Astrocyte (in vitro differentiated cells and primary cell): Measurements from ENCODE around the gene ALMS1. TPM values are rescaled to one million over a fixed set of nuclear protein-coding genes. Genes with fewer than 3 reads are reported as not detected.

Experiments used
- DNase-seq: peaks from one replicate; pipeline ENCODE4 v3.0.0-alpha.2; 2010; ENCODE audit warnings: low read depth
- FAIRE-seq: peaks from 2 replicates; lab custom pipeline; 2011; peaks lifted over from hg19 to GRCh38; lab: Jason Lieb, UNC
- H2AFZ ChIP-seq: 2 replicates; pipeline ENCODE4 v1.6.0; 2012; ENCODE audit warnings: low read depth, low read length, inconsistent platforms
- H3K27ac ChIP-seq: 2 replicates; pipeline ENCODE4 v1.5.1; 2011; ENCODE audit warnings: low read depth, low read length, inconsistent platforms
- H3K27me3 ChIP-seq: 2 replicates; pipeline ENCODE4 v1.6.0; 2011; ENCODE audit warnings: low read length, inconsistent platforms; ENCODE audit not compliant: insufficient read depth
- H3K36me3 ChIP-seq: 2 replicates; pipeline ENCODE4 v1.5.1; 2011; ENCODE audit warnings: low read length, inconsistent platforms; ENCODE audit not compliant: insufficient read depth
- H3K4me1 ChIP-seq: 2 replicates; pipeline ENCODE4 v1.5.1; 2011; ENCODE audit warnings: low read length, inconsistent platforms; ENCODE audit not compliant: insufficient read depth
- H3K4me2 ChIP-seq: 2 replicates; pipeline ENCODE4 v1.6.0; 2012; ENCODE audit warnings: low read length, inconsistent platforms
- H3K4me3 ChIP-seq: 2 replicates; pipeline ENCODE4 v1.5.1; 2011; ENCODE audit warnings: low read depth, mild to moderate bottlenecking, low read length, inconsistent platforms; ENCODE audit not compliant: insufficient read depth
- H3K79me2 ChIP-seq: 2 replicates; pipeline ENCODE4 v1.6.0; 2012; ENCODE audit warnings: mild to moderate bottlenecking, low read length, inconsistent platforms; ENCODE audit not compliant: insufficient read depth
- H3K9ac ChIP-seq: 2 replicates; pipeline ENCODE4 v1.6.0; 2012; ENCODE audit warnings: mild to moderate bottlenecking, low read length, inconsistent platforms
- H3K9me3 ChIP-seq: 2 replicates; pipeline ENCODE4 v1.5.1; 2012; ENCODE audit warnings: low read depth, mild to moderate bottlenecking, low read length, inconsistent platforms; ENCODE audit not compliant: insufficient read depth
- H4K20me1 ChIP-seq: 2 replicates; pipeline ENCODE4 v1.6.0; 2012; ENCODE audit warnings: low read length, inconsistent platforms; ENCODE audit not compliant: insufficient read depth
- H3K27ac Mint-ChIP-seq: one replicate; pipeline ENCODE4 v1.8.0; 2021; ENCODE audit warnings: mild to moderate bottlenecking, mixed read lengths; ENCODE audit not compliant: unreplicated experiment
- H3K27me3 Mint-ChIP-seq: one replicate; pipeline ENCODE4 v1.8.0; 2021; ENCODE audit warnings: low read depth, mixed read lengths; ENCODE audit not compliant: unreplicated experiment
- H3K36me3 Mint-ChIP-seq: one replicate; pipeline ENCODE4 v1.8.0; 2021; ENCODE audit warnings: low read depth, mixed read lengths; ENCODE audit not compliant: unreplicated experiment
- H3K4me1 Mint-ChIP-seq: one replicate; pipeline ENCODE4 v1.8.0; 2021; ENCODE audit warnings: low read depth, mixed read lengths; ENCODE audit not compliant: unreplicated experiment
- H3K4me3 Mint-ChIP-seq: one replicate; pipeline ENCODE4 v1.8.0; 2021; ENCODE audit warnings: mild to moderate bottlenecking, moderate library complexity, mixed read lengths; ENCODE audit not compliant: unreplicated experiment
- H3K9me3 Mint-ChIP-seq: one replicate; pipeline ENCODE4 v1.8.0; 2021; ENCODE audit warnings: mild to moderate bottlenecking, mixed read lengths; ENCODE audit not compliant: unreplicated experiment
- CTCF ChIP-seq: IDR thresholded peaks from 2 replicates; pipeline ENCODE4 v1.5.1; 2011; ENCODE audit warnings: low read depth, mild to moderate bottlenecking, inconsistent platforms, low read length, moderate library complexity; ENCODE audit not compliant: insufficient read depth
- EZH2 ChIP-seq: IDR thresholded peaks from 2 replicates; pipeline ENCODE4 v1.6.1; 2012; ENCODE audit warnings: mild to moderate bottlenecking, low read length, inconsistent platforms; ENCODE audit not compliant: insufficient read depth
- total RNA-seq: library from RNA; stranded (reverse); gene quantifications from 2 replicates; pipeline ENCODE4 v1.2.1, GENCODE V29; 2021

Gene ALMS1
- total RNA-seq, 1 donor from 2014 or later, result 14.6 TPM

- no peaks in the 10 kb centered on the region for H4K20me1 ChIP-seq
- H3K27me3 ChIP-seq, result no peaks in the 10 kb centered on the region
- no peaks in the 10 kb centered on the region for H3K9me3 Mint-ChIP-seq
- H3K9ac ChIP-seq, result no peak overlapping the region
- DNase-seq (no peak), FAIRE-seq (no peak)
- H3K36me3 Mint-ChIP-seq, result peaks cover 9% of the 10 kb centered on the region
- H3K4me1 ChIP-seq, result no peaks in the 10 kb centered on the region
- H3K4me3 Mint-ChIP-seq, result no peak overlapping the region
- TF ChIP-seq CTCF (no peak), EZH2 (no peak)
- no peaks in the 10 kb centered on the region for H3K79me2 ChIP-seq
- no peak overlapping the region for H3K4me3 ChIP-seq
- peaks cover 4% of the 10 kb centered on the region for H3K36me3 ChIP-seq
- no peak overlapping the region for H2AFZ ChIP-seq
- H3K27me3 Mint-ChIP-seq, result no peaks in the 10 kb centered on the region
- no peak overlapping the region for H3K27ac ChIP-seq
- H3K9me3 ChIP-seq, result no peaks in the 10 kb centered on the region
- H3K4me2 ChIP-seq, result no peak overlapping the region
- H3K4me1 Mint-ChIP-seq, result no peaks in the 10 kb centered on the region
- H3K27ac Mint-ChIP-seq, result no peak overlapping the region
Observed at GRCh38 chr2:73575261-73575660, 189.6 kb downstream of the ALMS1 start.

DNA sequence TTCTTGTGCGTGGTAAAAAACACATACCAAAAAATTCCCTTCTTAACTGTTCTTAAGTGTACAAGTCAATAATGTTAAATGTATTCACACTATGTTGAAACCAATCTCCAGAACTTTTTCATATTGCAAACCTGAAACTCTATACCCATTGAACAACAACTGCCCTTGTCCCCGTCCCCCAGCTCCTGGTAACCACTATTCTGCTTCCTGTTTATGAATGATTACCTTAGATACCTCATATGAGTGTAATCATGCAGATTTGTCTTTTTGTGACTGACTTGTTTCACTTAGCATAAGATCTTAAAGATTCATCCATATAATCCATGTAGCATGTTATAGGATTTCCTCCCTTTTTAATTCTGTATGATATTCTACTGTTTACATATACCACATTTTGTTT, 196.7 kb downstream of the ALMS1 start:
- Histone ChIP-seq H3K9me3 (no peaks in the 10 kb centered on the region), H3K79me2 (no peaks in the 10 kb centered on the region), H3K27ac (no peak overlapping the region), H3K36me3 (no peaks in the 10 kb centered on the region), H3K9ac (no peak overlapping the region), H3K27me3 (no peaks in the 10 kb centered on the region), H3K4me2 (no peak overlapping the region), H4K20me1 (no peaks in the 10 kb centered on the region), H2AFZ (no peak overlapping the region), H3K4me1 (no peaks in the 10 kb centered on the region), H3K4me3 (no peak overlapping the region)
- H3K4me3 Mint-ChIP-seq, result no peak overlapping the region
- no peaks in the 10 kb centered on the region for H3K27me3 Mint-ChIP-seq
- H3K36me3 Mint-ChIP-seq, result peaks cover 11% of the 10 kb centered on the region
- no peaks in the 10 kb centered on the region for H3K4me1 Mint-ChIP-seq
- no peak for TF ChIP-seq CTCF
- TF ChIP-seq EZH2, result no peak
- no peak for DNase-seq
- H3K27ac Mint-ChIP-seq, result no peak overlapping the region
- peaks cover 1% of the 10 kb centered on the region for H3K9me3 Mint-ChIP-seq
- FAIRE-seq, result no peak

GRCh38 chr2:73588177-73588576, 202.5 kb downstream of the ALMS1 start:
- no peaks in the 10 kb centered on the region for H3K27me3 Mint-ChIP-seq
- no peak overlapping the region for H2AFZ ChIP-seq
- peaks cover 2% of the 10 kb centered on the region for H3K36me3 Mint-ChIP-seq
- no peak overlapping the region for H3K27ac Mint-ChIP-seq
- H3K27me3 ChIP-seq, result no peaks in the 10 kb centered on the region
- H3K9me3 ChIP-seq, result no peaks in the 10 kb centered on the region
- H3K27ac ChIP-seq, result no peak overlapping the region
- no peaks in the 10 kb centered on the region for H3K36me3 ChIP-seq
- H3K9ac ChIP-seq, result no peak overlapping the region
- H3K4me1 Mint-ChIP-seq, result peaks cover 6% of the 10 kb centered on the region
- no peak overlapping the region for H3K4me3 Mint-ChIP-seq
- no peak for TF ChIP-seq EZH2
- no peak for TF ChIP-seq CTCF
- FAIRE-seq (no peak), DNase-seq (no peak)
- H3K79me2 ChIP-seq, result no peaks in the 10 kb centered on the region
- no peak overlapping the region for H3K4me3 ChIP-seq
- H4K20me1 ChIP-seq, result no peaks in the 10 kb centered on the region
- H3K4me1 ChIP-seq, result no peaks in the 10 kb centered on the region
- H3K4me2 ChIP-seq, result no peak overlapping the region
- peaks cover 1% of the 10 kb centered on the region for H3K9me3 Mint-ChIP-seq
